T-helper 1 cell treated with Interleukin-12 subunit alpha and Interleukin-12 subunit beta and Interleukin-4 antibody, amounts not matched to agents 30 ng/mL and 1 ng/mL, for 36 hours (primary cell): Measurements from ENCODE around the gene TUBGCP2. TPM values are rescaled to one million over a fixed set of nuclear protein-coding genes. Genes with fewer than 3 reads are reported as not detected.
"Not testable (repeated sequence)": the region's sequence is repeated elsewhere in the genome, so short reads cannot be mapped to it uniquely, and the experiment has no call there.

Experiments
- intact Hi-C: fragments of 100-400 bp; cut with micrococcal nuclease; formaldehyde crosslinking; loops from one replicate; pipeline ENCODE4 v1.15.1; 2024
- total RNA-seq: library from RNA; stranded (reverse); gene quantifications from 2 replicates; pipeline ENCODE4 v1.2.3, GENCODE V29; 2022

The TUBGCP2 gene
- total RNA-seq, 1 donor from 2014 or later: 59.2 TPM

GRCh38 chr10:133236401-133237240 lies 72.1 kb downstream of the TUBGCP2 start:
- intact Hi-C loops: no loop called here

GRCh38 chr10:133235932-133236331 lies 72.7 kb downstream of the TUBGCP2 start:
- intact Hi-C loops: no loop called here

- intact Hi-C loops: no loop called here
Observed at GRCh38 chr10:133235265-133235855, 73.3 kb downstream of the TUBGCP2 start.

- intact Hi-C loops: not testable (repeated sequence)
Observed at GRCh38 chr10:133234796-133235195, 73.9 kb downstream of the TUBGCP2 start.

- intact Hi-C loops: no loop called here
Observed at GRCh38 chr10:133231946-133232574, 76.6 kb downstream of the TUBGCP2 start.

GRCh38 chr10:133231244-133231945 lies 77.3 kb downstream of the TUBGCP2 start:
- intact Hi-C loops: no loop called here

GRCh38 chr10:133230387-133231195 lies 78.1 kb downstream of the TUBGCP2 start:
- intact Hi-C loops: no loop called here

GRCh38 chr10:133230044-133230361 lies 78.7 kb downstream of the TUBGCP2 start, which contains the start of gene UTF1:
Gene UTF1, plus strand, starts transcription at chr10:133230217. Its CDS starts 72 bp downstream, at chr10:133230289.
- intact Hi-C loops: no loop called here

- intact Hi-C loops: no loop called here
Observed at GRCh38 chr10:133229265-133230043, 79.2 kb downstream of the TUBGCP2 start.

Other genes starting within 250 kb of the TUBGCP2 start
- not detected in 2 replicates for gene ADGRA1, start 220.9 kb downstream of the TUBGCP2 start, total RNA-seq
- 0.12 and 0.32 TPM in 2 replicates for gene KNDC1, start 148.7 kb downstream of the TUBGCP2 start, total RNA-seq
- not detected in 2 replicates for gene UTF1, start 78.7 kb downstream of the TUBGCP2 start, total RNA-seq
- not detected in 2 replicates for gene VENTX, start 71.0 kb downstream of the TUBGCP2 start, total RNA-seq
- 290 and 302 TPM in 2 replicates for gene ADAM8, start 32.0 kb downstream of the TUBGCP2 start, total RNA-seq
- 53.4 and 55.6 TPM in 2 replicates for gene ZNF511, start within 50 bp of the TUBGCP2 start, total RNA-seq
- 0.44 TPM in 1 of 2 replicates, not detected in the other for gene CALY, start 28.0 kb upstream of the TUBGCP2 start, total RNA-seq
- not detected in 2 replicates for gene PRAP1, start 38.5 kb upstream of the TUBGCP2 start, total RNA-seq
- gene FUOM, start 49.1 kb upstream of the TUBGCP2 start, total RNA-seq: 14.2 and 17.0 TPM in 2 replicates
- gene ECHS1, start 64.5 kb upstream of the TUBGCP2 start, total RNA-seq: 37.6 and 40.4 TPM in 2 replicates
- gene PAOX, start 70.4 kb upstream of the TUBGCP2 start, total RNA-seq: 4.5 and 6.2 TPM in 2 replicates
- gene MTG1, start 85.3 kb upstream of the TUBGCP2 start, total RNA-seq: 51.7 and 56.0 TPM in 2 replicates
- gene SPRN, start 115.8 kb upstream of the TUBGCP2 start, total RNA-seq: not detected in 2 replicates
- gene SCART1, start 145.1 kb upstream of the TUBGCP2 start, total RNA-seq: 1.6 TPM in 2 replicates
- 0.56 and 1.0 TPM in 2 replicates for gene CYP2E1, start 218.5 kb upstream of the TUBGCP2 start, total RNA-seq